ENCODE data around the gene GNG11. TPM values are rescaled to one million over a fixed set of nuclear protein-coding genes. Genes with fewer than 3 reads are reported as not detected.

GNG11 gene
- total and polyA plus RNA-seq, 10 of the 15 experiments (the other 5 are each of a cell fraction or from before 2014, with no cell fraction given): 0.15 to 2.4 (median 0.84) TPM

DNA sequence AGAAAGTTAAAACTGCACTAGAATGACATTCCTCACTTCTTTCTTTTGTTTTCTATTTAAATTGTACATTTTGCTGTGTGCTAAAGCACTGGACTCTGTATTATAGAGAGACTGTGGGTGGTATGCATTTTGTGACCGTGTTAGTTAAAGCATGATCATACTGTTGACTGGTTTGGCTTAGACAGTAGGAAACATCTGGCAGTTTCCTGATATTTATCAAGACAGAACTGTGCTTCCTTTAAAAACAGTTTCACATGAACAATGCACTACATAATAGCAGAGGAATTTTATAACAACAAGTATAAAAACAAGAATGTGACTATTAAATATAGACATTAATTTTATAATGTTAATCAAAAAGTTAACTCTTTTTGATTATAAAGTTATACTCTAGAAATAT lies 23.1 kb downstream of the GNG11 start:
- in situ Hi-C loops (cut with MboI) (no loop called here), intact Hi-C loops (cut with micrococcal nuclease; ENCODE audit: unreplicated experiment) (no loop called here)
- no peak for ATAC-seq
- Histone ChIP-seq H3K9ac (ENCODE audit: control insufficient read depth, insufficient read depth, low read length) (no peak overlapping the region), H4K20me1 (ENCODE audit: control insufficient read depth, insufficient read depth) (no peaks in the 10 kb centered on the region), H3K4me3 (no peak overlapping the region), H3K27ac (ENCODE audit: control insufficient read depth, insufficient read depth) (no peak overlapping the region), H3K36me3 (ENCODE audit: control insufficient read depth in 2 of 2, insufficient read depth in 2 of 2, low read length in 1 of 2) (no peaks in the 10 kb centered on the region), H3K4me2 (ENCODE audit: control insufficient read depth, insufficient read depth) (no peak overlapping the region), H2AFZ (ENCODE audit: control insufficient read depth, low read depth, low read length) (no peak overlapping the region), H3K4me1 (ENCODE audit: control insufficient read depth, insufficient read depth, low read length) (no peaks in the 10 kb centered on the region), H3K27me3 (replicated peaks in 1 of 2; ENCODE audit: control insufficient read depth in 2 of 2, insufficient read depth in 2 of 2, low read length in 1 of 2) (no peaks in the 10 kb centered on the region), H3K79me2 (ENCODE audit: control insufficient read depth, insufficient read depth, low read length) (no peaks in the 10 kb centered on the region), H3K9me3 (replicated peaks; ENCODE audit: control insufficient read depth, insufficient read depth, low read length) (no peaks in the 10 kb centered on the region; the same call in 2 of the 3 replicates)
- BruUV-seq (replicated peaks): no TSS peak
- ChIA-PET CTCF (no interaction called here), SMC1A (ENCODE audit: uncharacterized antibody, unreplicated experiment) (no interaction called here), RAD21 (ENCODE audit: unreplicated experiment) (no interaction called here), POLR2A (no interaction called here)
- no peak for FAIRE-seq
- DNase-seq (ENCODE audit: low read depth, low spot score): no peak
- 0% methylated on average over 1 of the region's 1 CpG for WGBS (ENCODE audit: insufficient coverage, insufficient replicate concordance, low lambda C conversion rate, missing lambda C conversion rate)
- TF ChIP-seq, protein P1, sequence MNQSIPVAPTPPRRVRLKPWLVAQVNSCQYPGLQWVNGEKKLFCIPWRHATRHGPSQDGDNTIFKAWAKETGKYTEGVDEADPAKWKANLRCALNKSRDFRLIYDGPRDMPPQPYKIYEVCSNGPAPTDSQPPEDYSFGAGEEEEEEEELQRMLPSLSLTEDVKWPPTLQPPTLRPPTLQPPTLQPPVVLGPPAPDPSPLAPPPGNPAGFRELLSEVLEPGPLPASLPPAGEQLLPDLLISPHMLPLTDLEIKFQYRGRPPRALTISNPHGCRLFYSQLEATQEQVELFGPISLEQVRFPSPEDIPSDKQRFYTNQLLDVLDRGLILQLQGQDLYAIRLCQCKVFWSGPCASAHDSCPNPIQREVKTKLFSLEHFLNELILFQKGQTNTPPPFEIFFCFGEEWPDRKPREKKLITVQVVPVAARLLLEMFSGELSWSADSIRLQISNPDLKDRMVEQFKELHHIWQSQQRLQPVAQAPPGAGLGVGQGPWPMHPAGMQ (IDR thresholded peaks at IDR 0.05; ENCODE audit: borderline replicate concordance): no peak
- TF ChIP-seq, protein P2, sequence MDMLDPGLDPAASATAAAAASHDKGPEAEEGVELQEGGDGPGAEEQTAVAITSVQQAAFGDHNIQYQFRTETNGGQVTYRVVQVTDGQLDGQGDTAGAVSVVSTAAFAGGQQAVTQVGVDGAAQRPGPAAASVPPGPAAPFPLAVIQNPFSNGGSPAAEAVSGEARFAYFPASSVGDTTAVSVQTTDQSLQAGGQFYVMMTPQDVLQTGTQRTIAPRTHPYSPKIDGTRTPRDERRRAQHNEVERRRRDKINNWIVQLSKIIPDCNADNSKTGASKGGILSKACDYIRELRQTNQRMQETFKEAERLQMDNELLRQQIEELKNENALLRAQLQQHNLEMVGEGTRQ (IDR thresholded peaks at IDR 0.05; ENCODE audit: borderline replicate concordance, low read depth, low read length): no peak
- TF ChIP-seq KDM1A (IDR thresholded peaks at IDR 0.05; ENCODE audit: borderline replicate concordance) (no peak), SREBF2 (IDR thresholded peaks at IDR 0.05; ENCODE audit: low read length) (no peak), JUND (IDR thresholded peaks at IDR 0.05; ENCODE audit: low read depth, low read length) (no peak), NRF1 (conservative IDR thresholded peaks at IDR 0.05; ENCODE audit: low read depth, low read length) (no peak), DPF2 (IDR thresholded peaks at IDR 0.05) (no peak), RFX5 (IDR thresholded peaks at IDR 0.05; ENCODE audit: low read depth, low read length) (no peak), FOXM1 (IDR thresholded peaks at IDR 0.05; ENCODE audit: low read depth, low read length) (no peak), NFIC (IDR thresholded peaks at IDR 0.05; ENCODE audit: low read depth, low read length) (no peak), NFXL1 (IDR thresholded peaks at IDR 0.05; ENCODE audit: borderline replicate concordance) (no peak), RBBP5 (conservative IDR thresholded peaks at IDR 0.05) (no peak), MEF2B (IDR thresholded peaks at IDR 0.05; ENCODE audit: partially characterized antibody, poor library complexity, severe bottlenecking) (no peak)
- TF ChIP-seq, protein P3, sequence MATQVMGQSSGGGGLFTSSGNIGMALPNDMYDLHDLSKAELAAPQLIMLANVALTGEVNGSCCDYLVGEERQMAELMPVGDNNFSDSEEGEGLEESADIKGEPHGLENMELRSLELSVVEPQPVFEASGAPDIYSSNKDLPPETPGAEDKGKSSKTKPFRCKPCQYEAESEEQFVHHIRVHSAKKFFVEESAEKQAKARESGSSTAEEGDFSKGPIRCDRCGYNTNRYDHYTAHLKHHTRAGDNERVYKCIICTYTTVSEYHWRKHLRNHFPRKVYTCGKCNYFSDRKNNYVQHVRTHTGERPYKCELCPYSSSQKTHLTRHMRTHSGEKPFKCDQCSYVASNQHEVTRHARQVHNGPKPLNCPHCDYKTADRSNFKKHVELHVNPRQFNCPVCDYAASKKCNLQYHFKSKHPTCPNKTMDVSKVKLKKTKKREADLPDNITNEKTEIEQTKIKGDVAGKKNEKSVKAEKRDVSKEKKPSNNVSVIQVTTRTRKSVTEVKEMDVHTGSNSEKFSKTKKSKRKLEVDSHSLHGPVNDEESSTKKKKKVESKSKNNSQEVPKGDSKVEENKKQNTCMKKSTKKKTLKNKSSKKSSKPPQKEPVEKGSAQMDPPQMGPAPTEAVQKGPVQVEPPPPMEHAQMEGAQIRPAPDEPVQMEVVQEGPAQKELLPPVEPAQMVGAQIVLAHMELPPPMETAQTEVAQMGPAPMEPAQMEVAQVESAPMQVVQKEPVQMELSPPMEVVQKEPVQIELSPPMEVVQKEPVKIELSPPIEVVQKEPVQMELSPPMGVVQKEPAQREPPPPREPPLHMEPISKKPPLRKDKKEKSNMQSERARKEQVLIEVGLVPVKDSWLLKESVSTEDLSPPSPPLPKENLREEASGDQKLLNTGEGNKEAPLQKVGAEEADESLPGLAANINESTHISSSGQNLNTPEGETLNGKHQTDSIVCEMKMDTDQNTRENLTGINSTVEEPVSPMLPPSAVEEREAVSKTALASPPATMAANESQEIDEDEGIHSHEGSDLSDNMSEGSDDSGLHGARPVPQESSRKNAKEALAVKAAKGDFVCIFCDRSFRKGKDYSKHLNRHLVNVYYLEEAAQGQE (IDR thresholded peaks at IDR 0.05; ENCODE audit: low read depth, low read length): no peak
- TF ChIP-seq, protein P4, sequence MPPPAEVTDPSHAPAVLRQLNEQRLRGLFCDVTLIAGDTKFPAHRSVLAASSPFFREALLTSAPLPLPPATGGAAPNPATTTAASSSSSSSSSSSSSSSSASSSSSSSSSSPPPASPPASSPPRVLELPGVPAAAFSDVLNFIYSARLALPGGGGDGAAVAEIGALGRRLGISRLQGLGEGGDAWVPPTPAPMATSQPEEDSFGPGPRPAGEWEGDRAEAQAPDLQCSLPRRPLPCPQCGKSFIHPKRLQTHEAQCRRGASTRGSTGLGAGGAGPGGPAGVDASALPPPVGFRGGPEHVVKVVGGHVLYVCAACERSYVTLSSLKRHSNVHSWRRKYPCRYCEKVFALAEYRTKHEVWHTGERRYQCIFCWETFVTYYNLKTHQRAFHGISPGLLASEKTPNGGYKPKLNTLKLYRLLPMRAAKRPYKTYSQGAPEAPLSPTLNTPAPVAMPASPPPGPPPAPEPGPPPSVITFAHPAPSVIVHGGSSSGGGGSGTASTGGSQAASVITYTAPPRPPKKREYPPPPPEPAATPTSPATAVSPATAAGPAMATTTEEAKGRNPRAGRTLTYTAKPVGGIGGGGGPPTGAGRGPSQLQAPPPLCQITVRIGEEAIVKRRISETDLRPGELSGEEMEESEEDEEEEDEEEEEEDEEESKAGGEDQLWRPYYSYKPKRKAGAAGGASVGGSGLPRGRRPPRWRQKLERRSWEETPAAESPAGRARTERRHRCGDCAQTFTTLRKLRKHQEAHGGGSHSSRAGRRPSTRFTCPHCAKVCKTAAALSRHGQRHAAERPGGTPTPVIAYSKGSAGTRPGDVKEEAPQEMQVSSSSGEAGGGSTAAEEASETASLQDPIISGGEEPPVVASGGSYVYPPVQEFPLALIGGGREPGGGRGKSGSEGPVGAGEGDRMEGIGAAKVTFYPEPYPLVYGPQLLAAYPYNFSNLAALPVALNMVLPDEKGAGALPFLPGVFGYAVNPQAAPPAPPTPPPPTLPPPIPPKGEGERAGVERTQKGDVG (CRISPR knock-in tag; IDR thresholded peaks at IDR 0.05): no peak

Data from GM12878 (cell line).